ENCODE results near the gene COX19.

GRCh38 chr7:1022356-1022755 is 47.0 kb upstream of the COX19 start:
- TF ChIP-seq CTCF (IDR thresholded peaks at IDR 0.05; ENCODE audit: extremely low read depth in 1 of 2, insufficient read depth in 1 of 2, low read depth in 1 of 2, low read length in 2 of 2): no peak
- no peak for TF ChIP-seq POLR2AphosphoS5 (IDR thresholded peaks at IDR 0.05; ENCODE audit: insufficient read depth, low read depth, low read length)
- no peak for TF ChIP-seq POLR2A (IDR thresholded peaks at IDR 0.05; ENCODE audit: low read depth, low read length)
- TF ChIP-seq FOS (IDR thresholded peaks at IDR 0.05; ENCODE audit: borderline replicate concordance, insufficient read depth, low read length): no peak
